Esophagus squamous epithelium (tissue), 5 donors: Measurements from ENCODE around the gene ANKS1A. TPM values are rescaled to one million over a fixed set of nuclear protein-coding genes. Genes with fewer than 3 reads are reported as not detected.

Source experiments
- DNase-seq: peaks from one replicate; lab custom pipeline; 2025; lab: John Stamatoyannopoulos, UW
- H3K27ac ChIP-seq, 4 donors: fragments of 200-600 bp; sonication (generic); one replicate each; pipeline ENCODE4 v1.5.1; 2016 to 2019; ENCODE audit warnings: mild to moderate bottlenecking in 1 of 4
- H3K27me3 ChIP-seq, 4 donors: fragments of 200-600 bp; sonication (generic); 1 replicate in 3 of 4; 2 replicates in 1 of 4; pipeline versions ENCODE4 v1.5.1 to v1.6.0; 2017 to 2021; ENCODE audit warnings: antibody characterized with exemption in 1 of 4
- H3K36me3 ChIP-seq, 3 donors: fragments of 200-600 bp; sonication (generic); one replicate each; pipeline ENCODE4 v1.5.1; 2016 to 2019
- H3K4me1 ChIP-seq, 3 donors: fragments of 200-600 bp; sonication (generic); one replicate each; pipeline ENCODE4 v1.5.1; 2017 to 2019
- H3K4me3 ChIP-seq, 4 donors: fragments of 200-600 bp; sonication (generic); 1 replicate in 3 of 4; 2 replicates in 1 of 4; pipeline ENCODE4 v1.5.1; 2016 to 2019; ENCODE audit warnings: mild to moderate bottlenecking in 2 of 4, moderate library complexity in 1 of 4
- H3K9me3 ChIP-seq, 3 donors: fragments of 200-600 bp; sonication (generic); one replicate each; pipeline ENCODE4 v1.5.1; 2016 to 2019
- CTCF ChIP-seq, 6 experiments: fragments of 450-650 bp in 4 of 6; fragments of 200-600 bp in 2 of 6; sonication (generic) in 2 of 6; IDR thresholded peaks; one replicate each; pipeline ENCODE4 v1.5.1; 2016 to 2019; ENCODE audit warnings: antibody characterized with exemption in 6 of 6, mild to moderate bottlenecking in 4 of 6, moderate library complexity in 4 of 6
- POLR2A ChIP-seq, 4 donors: fragments of 450-650 bp; IDR thresholded peaks; one replicate each; pipeline ENCODE4 v1.6.1; 2017; ENCODE audit warnings: antibody characterized with exemption in 4 of 4, mild to moderate bottlenecking in 4 of 4, moderate library complexity in 3 of 4
- WGBS, 2 donors: methylation state at CpG; one replicate each; pipeline ENCODE4 v1.1.5; 2018; 5-methylcytosine and 5-hydroxymethylcytosine counted together
- intact Hi-C: fragments of 100-400 bp; cut with DNase I; formaldehyde crosslinking; loops from one replicate; pipeline ENCODE4 v1.15.0; 2022
- total RNA-seq, 4 donors: library from RNA; depleted of rRNA; stranded (reverse); fragments of >200 nt; gene quantifications; one replicate each; pipeline ENCODE4 v1.1.0, GENCODE V29; 2016
- donor health status: DM: yes; HTN: yes; CAD: no.

The ANKS1A gene
- total RNA-seq, 4 donors from 2014 or later = 12.6 to 27.1 (median 17.5) TPM

- Histone ChIP-seq H3K36me3 (peaks cover 0 to 55% (median 11%) of the 10 kb centered on the region in 3 donors), H3K27me3 (no peaks in the 10 kb centered on the region), H3K27ac (no peak overlapping the region), H3K4me1 (no peaks in the 10 kb centered on the region), H3K9me3 (no peaks in the 10 kb centered on the region), H3K4me3 (no peak overlapping the region)
- DNase-seq = no peak
- 92 to 94% methylated on average over 3 of the region's 3 CpGs for WGBS, 2 donors
- intact Hi-C loops = loop anchor here (5.0 kb wide), 1 partner anchor 162 kb away; the partner anchor contains the start of gene TCP11
- TF ChIP-seq CTCF (IDR thresholded peaks at IDR 0.05) (no peak), POLR2A (IDR thresholded peaks at IDR 0.05) (no peak)
Observed at GRCh38 chr6:34979994-34980393, 90.9 kb downstream of the ANKS1A start.

- peaks cover 0 to 69% (median 17%) of the 10 kb centered on the region in 3 donors for H3K36me3 ChIP-seq
- no peaks in the 10 kb centered on the region for H3K9me3 ChIP-seq
- TF ChIP-seq CTCF (IDR thresholded peaks at IDR 0.05) = no peak
- TF ChIP-seq POLR2A (IDR thresholded peaks at IDR 0.05) = no peak
- H3K27ac ChIP-seq = no peak overlapping the region
- H3K27me3 ChIP-seq = no peaks in the 10 kb centered on the region
- intact Hi-C loops = loop anchor here (5.0 kb wide), 1 partner anchor 161 kb away; the partner anchor contains the start of gene TCP11
- no peak overlapping the region for H3K4me3 ChIP-seq
- no peaks in the 10 kb centered on the region for H3K4me1 ChIP-seq
- WGBS, 2 donors = 92 to 95% methylated on average over 3 to 5 of the region's 5 CpGs
- no peak for DNase-seq
Observed at GRCh38 chr6:34981366-34981765, 92.3 kb downstream of the ANKS1A start.

GRCh38 chr6:34981951-34982350 lies 92.9 kb downstream of the ANKS1A start:
- no peak for TF ChIP-seq CTCF (IDR thresholded peaks at IDR 0.05)
- no peak for TF ChIP-seq POLR2A (IDR thresholded peaks at IDR 0.05)
- Histone ChIP-seq H3K36me3 (peaks cover 0 to 72% (median 17%) of the 10 kb centered on the region in 3 donors), H3K4me3 (no peak overlapping the region), H3K27me3 (no peaks in the 10 kb centered on the region), H3K4me1 (peaks cover 0 to 4% (median 0%) of the 10 kb centered on the region in 3 donors), H3K9me3 (no peaks in the 10 kb centered on the region), H3K27ac (no peak overlapping the region)
- no peak for DNase-seq
- intact Hi-C loops = loop anchor here (5.0 kb wide), 1 partner anchor 160 kb away; the partner anchor contains the start of gene TCP11
- 68 to 71% methylated on average over 7 of the region's 7 CpGs for WGBS, 2 donors

GRCh38 chr6:34982424-34982852 lies 93.4 kb downstream of the ANKS1A start:
- Histone ChIP-seq H3K9me3 (no peaks in the 10 kb centered on the region), H3K4me1 (peaks cover 0 to 7% (median 0%) of the 10 kb centered on the region in 3 donors), H3K27me3 (no peaks in the 10 kb centered on the region), H3K4me3 (no peak overlapping the region), H3K27ac (no peak overlapping the region), H3K36me3 (peaks cover 0 to 76% (median 17%) of the 10 kb centered on the region in 3 donors)
- intact Hi-C loops = loop anchor here (5.0 kb wide), 1 partner anchor 160 kb away; the partner anchor contains the start of gene TCP11
- 80 to 82% methylated on average over 11 of the region's 11 CpGs for WGBS, 2 donors
- TF ChIP-seq CTCF (IDR thresholded peaks at IDR 0.05) (peak in 3 of 6 experiments; percentile 13 to 47 (median 13)), POLR2A (IDR thresholded peaks at IDR 0.05) (no peak)
- DNase-seq = no peak

- Histone ChIP-seq H3K4me1 (peaks cover 0 to 7% (median 0%) of the 10 kb centered on the region in 3 donors), H3K27ac (no peak overlapping the region), H3K4me3 (no peak overlapping the region), H3K9me3 (no peaks in the 10 kb centered on the region), H3K27me3 (no peaks in the 10 kb centered on the region), H3K36me3 (peaks cover 0 to 85% (median 21%) of the 10 kb centered on the region in 3 donors)
- WGBS, 2 donors = 85 to 92% methylated on average over 2 of the region's 2 CpGs
- intact Hi-C loops = loop anchor here (5.0 kb wide), 1 partner anchor 158 kb away; the partner anchor contains the start of gene TCP11
- TF ChIP-seq CTCF (IDR thresholded peaks at IDR 0.05) (no peak), POLR2A (IDR thresholded peaks at IDR 0.05) (no peak)
- no peak for DNase-seq
Observed at GRCh38 chr6:34984416-34984815, 95.4 kb downstream of the ANKS1A start.
